ENCODE results near the gene HNRNPA1.

DNA sequence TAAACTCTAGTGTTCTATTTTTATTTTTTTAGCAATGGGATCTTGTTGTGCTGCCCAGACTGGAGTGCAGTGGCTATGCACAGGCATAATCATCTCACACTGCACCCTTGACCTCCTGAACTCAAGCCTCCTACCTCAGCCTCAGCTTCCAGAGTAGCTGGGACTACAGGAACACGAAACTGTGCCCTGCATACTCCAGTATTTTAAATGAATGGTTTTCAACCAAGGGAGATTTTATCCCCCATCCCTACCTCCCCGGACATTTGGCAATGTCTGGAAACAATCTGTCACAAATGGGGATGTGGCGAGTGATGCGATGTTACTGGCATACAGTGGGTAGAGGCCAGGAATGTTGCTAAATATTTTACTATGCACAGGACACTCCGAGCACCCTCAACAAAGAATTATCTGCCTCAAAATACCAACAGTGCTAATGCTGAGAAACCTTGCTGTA lies 2.7 kb upstream of the HNRNPA1 start:
- TF ChIP-seq, protein P1, sequence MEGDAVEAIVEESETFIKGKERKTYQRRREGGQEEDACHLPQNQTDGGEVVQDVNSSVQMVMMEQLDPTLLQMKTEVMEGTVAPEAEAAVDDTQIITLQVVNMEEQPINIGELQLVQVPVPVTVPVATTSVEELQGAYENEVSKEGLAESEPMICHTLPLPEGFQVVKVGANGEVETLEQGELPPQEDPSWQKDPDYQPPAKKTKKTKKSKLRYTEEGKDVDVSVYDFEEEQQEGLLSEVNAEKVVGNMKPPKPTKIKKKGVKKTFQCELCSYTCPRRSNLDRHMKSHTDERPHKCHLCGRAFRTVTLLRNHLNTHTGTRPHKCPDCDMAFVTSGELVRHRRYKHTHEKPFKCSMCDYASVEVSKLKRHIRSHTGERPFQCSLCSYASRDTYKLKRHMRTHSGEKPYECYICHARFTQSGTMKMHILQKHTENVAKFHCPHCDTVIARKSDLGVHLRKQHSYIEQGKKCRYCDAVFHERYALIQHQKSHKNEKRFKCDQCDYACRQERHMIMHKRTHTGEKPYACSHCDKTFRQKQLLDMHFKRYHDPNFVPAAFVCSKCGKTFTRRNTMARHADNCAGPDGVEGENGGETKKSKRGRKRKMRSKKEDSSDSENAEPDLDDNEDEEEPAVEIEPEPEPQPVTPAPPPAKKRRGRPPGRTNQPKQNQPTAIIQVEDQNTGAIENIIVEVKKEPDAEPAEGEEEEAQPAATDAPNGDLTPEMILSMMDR (IDR thresholded peaks at IDR 0.05) = no peak
- no peak for TF ChIP-seq POLR2A (IDR thresholded peaks at IDR 0.05)
